Fibroblast of villous mesenchyme (primary cell): Measurements from ENCODE around the gene MYPN. TPM values are rescaled to one million over a fixed set of nuclear protein-coding genes. Genes with fewer than 3 reads are reported as not detected.

Source experiments
- DNase-seq: peaks from one replicate; pipeline ENCODE4 v3.0.0-alpha.2; 2010; ENCODE audit warnings: low read depth
- H3K4me3 ChIP-seq: 2 replicates; pipeline ENCODE4 v1.5.1; 2011; ENCODE audit warnings: low read depth, mild to moderate bottlenecking, low read length
- total RNA-seq: library from RNA; depleted of rRNA; stranded (reverse); fragments of >200 nt; gene quantifications from 2 replicates; pipeline ENCODE4 v1.2.3, GENCODE V29; 2012
- TF ChIP-seq, protein P1 (sequence below): IDR thresholded peaks from 2 replicates; pipeline ENCODE4 v1.5.1; 2012; ENCODE audit warnings: low read depth, mild to moderate bottlenecking, low read length; ENCODE audit not compliant: insufficient read depth

Gene MYPN
- total RNA-seq, 1 donor, result 18.6 TPM

DNA sequence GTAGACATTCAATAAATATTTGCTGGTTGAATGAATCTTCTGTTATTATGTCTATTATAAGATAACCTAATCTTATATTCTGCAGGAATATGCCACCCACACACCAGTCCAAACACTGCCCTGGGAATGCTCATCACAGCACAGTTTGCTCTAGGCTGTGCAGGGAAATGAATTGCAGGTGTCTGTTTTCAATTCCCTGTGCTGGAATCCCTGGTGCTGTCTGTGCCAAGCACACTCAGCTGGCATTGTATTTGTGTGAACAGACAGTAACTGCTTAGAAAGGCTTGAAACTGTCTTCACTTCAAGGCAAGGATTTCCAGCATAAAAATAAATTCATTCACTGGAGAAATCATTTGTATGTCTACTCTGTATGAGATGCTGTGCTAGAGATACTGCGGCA is 102.4 kb downstream of the MYPN start:
- TF ChIP-seq, protein P1, sequence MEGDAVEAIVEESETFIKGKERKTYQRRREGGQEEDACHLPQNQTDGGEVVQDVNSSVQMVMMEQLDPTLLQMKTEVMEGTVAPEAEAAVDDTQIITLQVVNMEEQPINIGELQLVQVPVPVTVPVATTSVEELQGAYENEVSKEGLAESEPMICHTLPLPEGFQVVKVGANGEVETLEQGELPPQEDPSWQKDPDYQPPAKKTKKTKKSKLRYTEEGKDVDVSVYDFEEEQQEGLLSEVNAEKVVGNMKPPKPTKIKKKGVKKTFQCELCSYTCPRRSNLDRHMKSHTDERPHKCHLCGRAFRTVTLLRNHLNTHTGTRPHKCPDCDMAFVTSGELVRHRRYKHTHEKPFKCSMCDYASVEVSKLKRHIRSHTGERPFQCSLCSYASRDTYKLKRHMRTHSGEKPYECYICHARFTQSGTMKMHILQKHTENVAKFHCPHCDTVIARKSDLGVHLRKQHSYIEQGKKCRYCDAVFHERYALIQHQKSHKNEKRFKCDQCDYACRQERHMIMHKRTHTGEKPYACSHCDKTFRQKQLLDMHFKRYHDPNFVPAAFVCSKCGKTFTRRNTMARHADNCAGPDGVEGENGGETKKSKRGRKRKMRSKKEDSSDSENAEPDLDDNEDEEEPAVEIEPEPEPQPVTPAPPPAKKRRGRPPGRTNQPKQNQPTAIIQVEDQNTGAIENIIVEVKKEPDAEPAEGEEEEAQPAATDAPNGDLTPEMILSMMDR, result no peak
- no peak for DNase-seq
- no peak overlapping the region for H3K4me3 ChIP-seq

DNA sequence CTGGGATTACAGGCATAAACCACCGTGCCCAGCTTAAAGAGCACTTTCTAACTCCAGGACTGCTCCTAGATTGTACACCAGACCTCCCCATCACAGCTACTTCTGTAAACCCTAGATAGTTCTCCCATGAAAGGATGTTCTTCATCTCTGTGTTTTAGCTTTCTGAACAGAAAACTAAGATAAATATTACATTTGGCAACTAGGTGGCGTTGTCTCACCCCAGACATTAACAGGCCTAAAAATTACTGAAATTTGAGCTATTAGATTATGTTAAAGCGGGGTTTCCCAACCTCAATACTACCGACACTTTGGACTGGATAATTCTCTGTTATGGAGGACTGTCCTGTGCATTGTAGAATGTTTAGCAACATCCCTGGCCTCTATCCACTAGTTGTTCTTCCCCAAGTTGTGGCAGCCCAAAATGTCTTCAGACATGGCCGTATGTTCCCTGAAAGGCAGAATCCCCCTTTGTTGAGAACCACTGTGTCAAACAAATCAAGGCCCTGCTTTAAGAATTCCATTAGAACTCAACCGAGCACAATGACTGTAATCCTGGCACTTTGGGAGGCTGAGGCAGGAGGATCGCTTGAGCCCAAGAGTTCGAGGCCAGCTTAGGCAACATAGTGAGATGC is 103.5 kb downstream of the MYPN start:
- DNase-seq, result peak; percentile 63
- no peak overlapping the region for H3K4me3 ChIP-seq
- TF ChIP-seq, protein P1, result peak; percentile 61

DNA sequence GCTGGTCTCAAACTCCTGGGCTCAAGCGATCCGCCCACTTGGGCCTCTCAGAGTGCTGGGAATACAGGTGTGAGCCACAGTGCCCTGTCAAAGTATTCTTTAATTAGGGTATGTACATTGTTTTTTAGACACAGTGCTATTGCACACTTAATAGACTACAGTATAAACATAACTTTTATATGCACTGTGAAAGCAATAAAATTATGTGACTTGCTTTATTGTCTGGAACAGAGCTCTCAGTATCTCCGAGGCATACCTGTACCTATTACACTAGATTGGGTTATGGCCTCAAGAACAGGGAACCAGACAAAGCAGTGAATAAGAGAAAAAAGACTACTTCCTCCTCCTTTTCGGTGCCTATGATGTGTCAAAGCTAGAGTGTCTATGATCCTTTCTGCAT is 109.5 kb downstream of the MYPN start:
- DNase-seq, result no peak
- no peak overlapping the region for H3K4me3 ChIP-seq
- TF ChIP-seq, protein P1, result no peak

DNA sequence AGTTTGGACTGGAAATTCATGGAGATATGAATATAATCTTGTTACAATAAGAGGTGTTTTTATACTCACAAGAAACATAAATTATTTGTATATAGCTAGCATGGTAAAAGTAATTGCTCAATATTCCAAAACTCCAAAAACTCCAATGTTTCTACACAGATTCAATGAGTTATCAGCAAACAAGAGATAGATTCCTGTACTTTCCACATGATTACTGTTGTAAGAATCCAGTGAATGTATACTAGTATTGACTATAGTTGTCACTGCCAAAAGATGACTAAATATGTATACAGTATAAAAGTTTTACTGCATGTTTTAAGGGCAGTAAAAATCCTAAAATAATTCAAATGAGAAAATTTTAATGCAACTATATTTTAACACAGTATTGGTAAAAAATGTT is 111.9 kb downstream of the MYPN start:
- TF ChIP-seq, protein P1, result no peak
- no peak overlapping the region for H3K4me3 ChIP-seq
- DNase-seq, result no peak

DNA sequence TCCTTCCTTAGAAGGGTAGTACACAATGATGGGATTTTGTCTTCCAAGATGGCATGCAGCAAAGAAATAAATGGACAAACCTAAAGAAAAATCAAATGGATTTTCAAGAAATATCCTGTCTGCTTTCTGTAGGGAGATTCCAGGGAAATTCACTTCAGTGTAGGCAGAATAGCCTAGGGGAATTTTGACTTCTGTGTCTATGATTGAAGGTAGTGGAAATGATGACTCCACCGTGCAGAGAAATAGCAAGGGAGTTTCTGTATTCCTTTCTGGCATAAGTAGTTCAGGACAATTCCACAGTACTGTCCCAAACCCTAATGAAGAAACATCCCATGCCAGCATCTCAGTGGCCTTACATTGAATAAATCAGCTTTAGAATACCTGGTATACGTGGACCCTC is 113.1 kb downstream of the MYPN start:
- H3K4me3 ChIP-seq, result no peak overlapping the region
- DNase-seq, result no peak
- TF ChIP-seq, protein P1, result no peak

DNA sequence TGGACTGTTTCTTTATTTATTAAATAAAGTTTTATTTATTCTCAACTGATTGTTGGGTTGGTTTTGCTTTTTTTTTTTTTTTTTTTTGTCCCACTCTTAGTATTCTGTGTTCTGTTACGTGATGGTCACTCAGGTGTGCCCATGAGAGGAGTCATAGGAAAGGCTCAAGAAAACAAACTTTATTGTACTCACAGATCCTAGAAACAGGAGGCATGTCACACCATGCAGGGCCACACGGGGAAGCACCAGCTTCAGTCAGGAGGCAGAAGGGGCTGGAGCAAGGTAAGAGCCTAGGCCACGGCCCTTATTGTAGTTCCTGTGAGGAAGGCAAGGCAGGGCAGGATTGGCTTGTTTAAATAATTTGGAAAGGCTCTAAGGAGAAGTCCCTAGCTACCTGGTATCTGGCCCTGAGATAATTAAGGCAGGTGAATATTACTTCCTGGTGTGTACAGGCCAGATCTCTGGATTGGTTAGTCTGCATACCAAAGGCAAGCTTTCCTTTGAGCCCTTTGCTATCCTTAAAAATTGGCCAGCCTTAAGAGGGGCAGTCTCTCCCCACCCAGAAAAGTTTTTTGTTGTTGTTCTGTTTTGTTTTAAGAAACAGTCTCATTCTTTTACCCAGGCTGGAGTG is 114.4 kb downstream of the MYPN start:
- TF ChIP-seq, protein P1, result no peak
- no peak for DNase-seq
- no peak overlapping the region for H3K4me3 ChIP-seq

DNA sequence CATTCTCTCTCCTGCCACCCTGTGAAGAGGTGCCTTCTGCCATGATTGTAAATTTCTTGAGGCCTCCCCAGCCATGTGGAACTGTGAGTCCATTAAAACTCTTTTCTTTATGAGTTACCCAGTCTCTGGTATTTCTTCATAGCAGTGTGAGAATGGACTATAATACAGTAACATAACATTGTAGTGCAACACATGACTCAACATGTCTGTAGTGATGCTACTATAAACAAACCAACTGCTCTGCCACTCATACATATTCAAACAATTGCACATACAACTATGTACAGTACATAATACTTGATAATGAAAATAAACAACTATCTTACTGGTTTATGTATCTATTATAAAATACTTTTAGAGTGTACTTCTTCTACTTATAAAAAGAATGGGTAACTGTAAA is 115.5 kb downstream of the MYPN start:
- TF ChIP-seq, protein P1, result no peak
- peak; percentile 7 for DNase-seq
- no peak overlapping the region for H3K4me3 ChIP-seq
